CD4-positive, CD25-positive, alpha-beta regulatory T cell (primary cell): ENCODE measurements around the gene KLHL7. TPM values are rescaled to one million over a fixed set of nuclear protein-coding genes. Genes with fewer than 3 reads are reported as not detected.

Experiments
- ATAC-seq, 2 donors: fragments of 150-1000 bp; cut with Tn5 transposase; one replicate each; pipeline ENCODE4 v1.10.0; 2021; ENCODE audit warnings: low read depth in 2 of 2, moderate number of reproducible peaks in 2 of 2, moderate library complexity in 1 of 2
- DNase-seq, 3 donors: peaks; one replicate each; pipeline versions ENCODE4 v3.0.0 to v3.0.0-alpha.2; 2012 to 2022; ENCODE audit warnings: mixed read lengths in 1 of 3
- H3K27ac ChIP-seq: one replicate; pipeline ENCODE4 v1.7.0; 2013; ENCODE audit warnings: mild to moderate bottlenecking, low read length; ENCODE audit not compliant: insufficient read depth, poor library complexity, severe bottlenecking
- H3K27me3 ChIP-seq: one replicate; pipeline ENCODE4 v1.7.0; 2013; ENCODE audit warnings: low read length; ENCODE audit not compliant: control insufficient read depth, insufficient read depth
- H3K36me3 ChIP-seq: one replicate; pipeline ENCODE4 v1.7.0; 2013; ENCODE audit warnings: mild to moderate bottlenecking, low read length, moderate library complexity; ENCODE audit not compliant: control insufficient read depth, insufficient read depth
- H3K4me1 ChIP-seq: 2 replicates; pipeline ENCODE4 v1.7.0; 2013; ENCODE audit warnings: mild to moderate bottlenecking, low read length; ENCODE audit not compliant: insufficient read depth, control insufficient read depth, poor library complexity, severe bottlenecking
- H3K4me3 ChIP-seq: one replicate; pipeline ENCODE4 v1.7.0; 2013; ENCODE audit warnings: low read depth, mild to moderate bottlenecking, low read length, moderate library complexity
- H3K9me3 ChIP-seq, 2 experiments: 1 replicate in 1 of 2; 2 replicates in 1 of 2; pipeline ENCODE4 v1.7.0; 2013; ENCODE audit warnings: low read length in 2 of 2, mild to moderate bottlenecking in 1 of 2, moderate library complexity in 1 of 2; ENCODE audit not compliant: control insufficient read depth in 2 of 2
- H3K27ac Mint-ChIP-seq, 3 donors: one replicate each; pipeline ENCODE4 v1.8.0; 2020 to 2022; ENCODE audit warnings: mild to moderate bottlenecking in 3 of 3, mixed read lengths in 3 of 3, moderate library complexity in 2 of 3
- H3K27me3 Mint-ChIP-seq: one replicate; pipeline ENCODE4 v1.8.0; 2022; ENCODE audit warnings: mild to moderate bottlenecking, mixed read lengths
- H3K36me3 Mint-ChIP-seq: one replicate; pipeline ENCODE4 v1.8.0; 2020; ENCODE audit warnings: mixed read lengths
- H3K4me1 Mint-ChIP-seq, 4 donors: one replicate each; pipeline ENCODE4 v1.8.0; 2020 to 2022; ENCODE audit warnings: mixed read lengths in 4 of 4, mild to moderate bottlenecking in 1 of 4
- H3K4me3 Mint-ChIP-seq, 4 donors: one replicate each; pipeline ENCODE4 v1.8.0; 2020 to 2022; ENCODE audit warnings: mild to moderate bottlenecking in 4 of 4, mixed read lengths in 4 of 4, moderate library complexity in 3 of 4
- H3K9me3 Mint-ChIP-seq, 7 donors: one replicate each; pipeline ENCODE4 v1.8.0; 2020 to 2022; ENCODE audit warnings: mixed read lengths in 7 of 7, mild to moderate bottlenecking in 3 of 7, moderate library complexity in 2 of 7
- polyA plus RNA-seq, 4 donors: library from polyadenylated mRNA; unstranded; fragments of 300-500 nt; fragmentation: Illumina TruSeq; gene quantifications; one replicate each; pipeline ENCODE4 v1.2.3, GENCODE V29; 2021
- total RNA-seq: library from RNA; stranded (reverse); gene quantifications from one replicate; pipeline ENCODE4 v1.2.3, GENCODE V29; 2022

KLHL7 gene
- total and polyA plus RNA-seq, 5 donors from 2014 or later: 19.7 to 32.4 (median 25.9) TPM

GRCh38 chr7:23161482-23161881 is 55.9 kb downstream of the KLHL7 start:
- H3K4me3 Mint-ChIP-seq: no peak overlapping the region
- ATAC-seq: no peak

DNA sequence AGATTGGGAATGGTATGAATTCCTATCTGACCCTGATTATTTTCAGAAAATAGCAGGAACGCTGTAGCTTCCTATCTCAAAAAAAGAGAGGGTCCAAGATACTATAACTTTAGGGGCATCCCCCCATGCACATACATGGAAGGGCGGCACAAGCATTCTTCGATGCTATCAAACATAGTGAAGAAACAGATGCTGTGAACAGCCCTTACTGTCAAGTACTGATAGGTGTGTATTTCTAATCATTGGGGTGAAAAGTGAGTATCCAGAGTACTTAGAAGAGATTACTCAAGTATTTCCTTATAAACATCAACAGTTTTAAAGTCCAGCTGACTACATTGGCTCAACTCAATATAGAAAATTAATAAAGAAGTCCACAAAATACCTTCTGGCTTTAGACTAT is 59.3 kb downstream of the KLHL7 start:
- no peaks in the 10 kb centered on the region for H3K27me3 Mint-ChIP-seq
- no peak for ATAC-seq
- no peaks in the 10 kb centered on the region for H3K4me1 ChIP-seq

More at GRCh38 chr7:23161482-23161881, 55.9 kb downstream of the KLHL7 start:
- Mint-ChIP-seq H3K36me3 (peaks cover 29% of the 10 kb centered on the region), H3K27me3 (no peaks in the 10 kb centered on the region), H3K4me1 (peaks cover 0 to 5% (median 0%) of the 10 kb centered on the region in 4 donors), H3K27ac (no peak overlapping the region), H3K9me3 (no peaks in the 10 kb centered on the region)
- no peaks in the 10 kb centered on the region for H3K27me3 ChIP-seq
- H3K4me1 ChIP-seq: no peaks in the 10 kb centered on the region
- no peak for DNase-seq
- no peaks in the 10 kb centered on the region for H3K9me3 ChIP-seq
- H3K27ac ChIP-seq: no peak overlapping the region
- H3K36me3 ChIP-seq: peaks cover 4% of the 10 kb centered on the region
- H3K4me3 ChIP-seq: no peak overlapping the region

DNA sequence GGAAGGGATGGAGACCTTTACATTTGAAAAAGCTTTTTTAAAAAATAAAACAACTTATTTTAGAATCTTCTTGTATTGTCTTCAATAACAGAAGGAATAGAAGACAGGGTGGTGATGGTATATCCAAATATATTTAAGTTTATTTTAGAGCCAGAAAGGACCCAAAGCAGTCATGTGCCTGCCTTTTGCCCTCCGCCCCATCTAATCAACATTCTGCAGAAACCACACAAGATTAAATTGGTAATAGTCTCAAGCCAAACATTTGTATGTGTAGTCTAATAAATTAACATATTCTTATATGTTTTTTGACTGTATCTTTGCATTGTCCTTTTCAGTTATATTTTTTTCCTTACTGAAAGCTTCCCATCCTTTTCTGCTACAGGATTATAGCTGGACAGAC is 59.7 kb downstream of the KLHL7 start:
- no peak overlapping the region for H3K4me3 Mint-ChIP-seq
- no peaks in the 10 kb centered on the region for H3K4me1 ChIP-seq
- ATAC-seq: no peak

More for the DNA sequence above, 59.3 kb downstream of the KLHL7 start:
- no peaks in the 10 kb centered on the region for H3K9me3 ChIP-seq
- H3K4me3 ChIP-seq: no peak overlapping the region
- H3K27ac Mint-ChIP-seq: no peak overlapping the region
- H3K36me3 ChIP-seq: peaks cover 9% of the 10 kb centered on the region
- no peaks in the 10 kb centered on the region for H3K9me3 Mint-ChIP-seq
- H3K4me1 Mint-ChIP-seq: peaks cover 0 to 3% (median 0%) of the 10 kb centered on the region in 4 donors
- DNase-seq: no peak
- no peaks in the 10 kb centered on the region for H3K27me3 ChIP-seq
- no peak overlapping the region for H3K4me3 Mint-ChIP-seq
- H3K27ac ChIP-seq: no peak overlapping the region
- H3K36me3 Mint-ChIP-seq: peaks cover 10% of the 10 kb centered on the region

GRCh38 chr7:23167691-23168090 is 62.1 kb downstream of the KLHL7 start:
- no peak for DNase-seq
- H3K9me3 ChIP-seq: no peaks in the 10 kb centered on the region
- Mint-ChIP-seq H3K4me3 (no peak overlapping the region), H3K36me3 (peaks cover 14% of the 10 kb centered on the region), H3K4me1 (peaks cover 0 to 6% (median 0%) of the 10 kb centered on the region in 4 donors), H3K9me3 (no peaks in the 10 kb centered on the region), H3K27ac (no peak overlapping the region), H3K27me3 (no peaks in the 10 kb centered on the region)
- no peak for ATAC-seq
- no peak overlapping the region for H3K27ac ChIP-seq
- no peaks in the 10 kb centered on the region for H3K4me1 ChIP-seq
- H3K27me3 ChIP-seq: no peaks in the 10 kb centered on the region
- H3K4me3 ChIP-seq: no peak overlapping the region
- peaks cover 6% of the 10 kb centered on the region for H3K36me3 ChIP-seq

More for the DNA sequence above, 59.7 kb downstream of the KLHL7 start:
- H3K9me3 Mint-ChIP-seq: no peaks in the 10 kb centered on the region
- H3K36me3 Mint-ChIP-seq: peaks cover 8% of the 10 kb centered on the region
- Histone ChIP-seq H3K9me3 (no peaks in the 10 kb centered on the region), H3K27me3 (no peaks in the 10 kb centered on the region), H3K27ac (no peak overlapping the region), H3K4me3 (no peak overlapping the region), H3K36me3 (peaks cover 9% of the 10 kb centered on the region)
- H3K27me3 Mint-ChIP-seq: no peaks in the 10 kb centered on the region
- DNase-seq: no peak
- no peak overlapping the region for H3K27ac Mint-ChIP-seq
- no peaks in the 10 kb centered on the region for H3K4me1 Mint-ChIP-seq

DNA sequence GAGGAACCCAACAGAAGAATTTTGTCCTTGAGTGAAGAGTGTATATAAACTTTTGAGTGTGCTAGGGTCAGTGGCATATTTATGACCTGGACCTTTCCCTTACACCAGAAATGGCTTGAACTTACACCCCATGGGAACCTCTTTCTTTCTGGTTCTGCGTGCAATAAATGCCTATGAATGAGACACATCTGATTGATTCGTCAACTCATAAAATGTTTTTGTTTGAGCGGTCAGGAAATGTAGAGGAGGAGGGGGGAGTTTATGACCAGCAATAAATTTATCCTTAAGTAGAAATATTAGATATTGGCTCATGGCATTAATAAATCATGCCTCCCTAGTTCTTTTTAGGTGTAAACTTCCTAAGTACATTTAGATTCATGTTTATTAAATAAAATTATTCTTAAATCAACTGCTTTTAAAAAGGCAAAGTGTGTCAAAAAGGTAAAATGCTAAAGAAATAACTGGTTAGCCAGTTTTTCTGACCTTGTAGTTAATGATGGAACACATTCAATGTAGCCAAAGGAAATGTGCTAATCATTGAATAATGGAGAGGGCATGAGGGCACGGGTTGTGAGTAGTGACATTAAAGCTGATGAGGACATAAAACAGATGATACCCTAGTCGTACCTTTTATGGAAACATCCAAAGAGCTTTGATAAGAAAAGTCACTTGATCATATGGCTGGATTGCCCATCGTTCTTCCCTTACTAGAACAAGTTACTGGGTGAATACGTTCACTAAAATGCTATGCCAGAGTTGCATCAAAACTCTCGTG is 62.7 kb downstream of the KLHL7 start:
- ATAC-seq (no peak), DNase-seq (no peak)
- Mint-ChIP-seq H3K36me3 (peaks cover 16% of the 10 kb centered on the region), H3K27me3 (no peaks in the 10 kb centered on the region), H3K9me3 (no peaks in the 10 kb centered on the region), H3K27ac (no peak overlapping the region), H3K4me3 (no peak overlapping the region), H3K4me1 (peaks cover 0 to 7% (median 0%) of the 10 kb centered on the region in 4 donors)
- no peak overlapping the region for H3K4me3 ChIP-seq
- no peaks in the 10 kb centered on the region for H3K27me3 ChIP-seq
- H3K27ac ChIP-seq: no peak overlapping the region
- no peaks in the 10 kb centered on the region for H3K4me1 ChIP-seq
- H3K36me3 ChIP-seq: peaks cover 6% of the 10 kb centered on the region
- no peaks in the 10 kb centered on the region for H3K9me3 ChIP-seq

DNA sequence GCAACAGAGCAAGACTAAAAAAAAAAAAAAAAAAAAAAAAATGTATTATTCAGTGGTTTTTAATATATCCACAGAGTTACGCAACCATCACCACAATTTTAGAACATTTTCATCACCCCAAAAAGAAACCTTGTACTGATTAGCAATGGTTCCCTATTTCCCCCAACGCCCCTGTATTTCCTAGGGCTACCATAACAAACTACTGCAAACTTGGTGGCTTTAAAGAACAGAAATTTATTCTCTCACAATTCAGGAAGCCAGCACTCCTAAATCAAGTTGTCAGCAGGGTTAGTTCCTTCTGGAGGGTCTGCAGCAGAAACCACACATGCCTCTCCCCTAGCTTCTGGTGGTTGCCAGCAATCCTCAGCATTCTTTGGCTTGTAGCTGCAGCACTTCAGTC is 70.4 kb downstream of the KLHL7 start:
- peaks cover 5% of the 10 kb centered on the region for H3K36me3 ChIP-seq
- DNase-seq: no peak
- Mint-ChIP-seq H3K27ac (no peak overlapping the region), H3K9me3 (no peaks in the 10 kb centered on the region), H3K4me1 (peaks cover 0 to 7% (median 4%) of the 10 kb centered on the region in 4 donors), H3K36me3 (peaks cover 14% of the 10 kb centered on the region), H3K27me3 (no peaks in the 10 kb centered on the region), H3K4me3 (no peak overlapping the region)
- H3K4me1 ChIP-seq: peaks cover under 1% of the 10 kb centered on the region
- H3K27ac ChIP-seq: no peak overlapping the region
- H3K9me3 ChIP-seq: no peaks in the 10 kb centered on the region
- H3K27me3 ChIP-seq: peaks cover 3% of the 10 kb centered on the region
- ATAC-seq: no peak
- H3K4me3 ChIP-seq: no peak overlapping the region

GRCh38 chr7:23181684-23182553 is 76.3 kb downstream of the KLHL7 start, which contains the start of gene NUP42:
Gene NUP42 (plus strand): TSS chr7:23182048. CDS start chr7:23182086, 38 bp downstream.
- ATAC-seq (peak; percentile 95 to 97), DNase-seq (peak; percentile 94 to 99 (median 94))
- Mint-ChIP-seq H3K9me3 (peaks cover 0 to 2% (median 0%) of the 10 kb centered on the region in 7 donors), H3K4me1 (peaks cover 9 to 47% (median 24%) of the 10 kb centered on the region in 4 donors), H3K27me3 (no peaks in the 10 kb centered on the region), H3K36me3 (peaks cover 7% of the 10 kb centered on the region), H3K27ac (peak within 1 kb of the TSS; percentile 97 to 100 (median 99)), H3K4me3 (peak within 1 kb of the TSS; percentile 92 to 99 (median 96))
- peaks cover 3% of the 10 kb centered on the region for H3K27me3 ChIP-seq
- H3K4me1 ChIP-seq: peaks cover 37% of the 10 kb centered on the region
- H3K9me3 ChIP-seq: no peaks in the 10 kb centered on the region
- peaks cover 13% of the 10 kb centered on the region for H3K36me3 ChIP-seq
- H3K4me3 ChIP-seq: peak within 1 kb of the TSS; percentile 93
- H3K27ac ChIP-seq: peak within 1 kb of the TSS; percentile 88
